Astrocyte of the spinal cord (primary cell): ENCODE data around the gene HPCA.

Source experiments
- DNase-seq: peaks from one replicate; pipeline ENCODE4 v3.0.0; 2011; ENCODE audit warnings: low read depth, low spot score
- H3K4me3 ChIP-seq: 2 replicates; pipeline ENCODE4 v1.5.1; 2011; ENCODE audit warnings: low read depth, mild to moderate bottlenecking, low read length, moderate library complexity
- in situ Hi-C: cut with HindIII; loops from 2 replicates; pipeline ENCODE4 v1.10.0; 2017; ENCODE audit warnings: low sequenced_read_pairs
- TF ChIP-seq, protein P1 (sequence below): IDR thresholded peaks from 2 replicates; pipeline ENCODE4 v1.5.1; 2012; ENCODE audit warnings: low read depth, mild to moderate bottlenecking, low read length, inconsistent platforms

The HPCA gene

DNA sequence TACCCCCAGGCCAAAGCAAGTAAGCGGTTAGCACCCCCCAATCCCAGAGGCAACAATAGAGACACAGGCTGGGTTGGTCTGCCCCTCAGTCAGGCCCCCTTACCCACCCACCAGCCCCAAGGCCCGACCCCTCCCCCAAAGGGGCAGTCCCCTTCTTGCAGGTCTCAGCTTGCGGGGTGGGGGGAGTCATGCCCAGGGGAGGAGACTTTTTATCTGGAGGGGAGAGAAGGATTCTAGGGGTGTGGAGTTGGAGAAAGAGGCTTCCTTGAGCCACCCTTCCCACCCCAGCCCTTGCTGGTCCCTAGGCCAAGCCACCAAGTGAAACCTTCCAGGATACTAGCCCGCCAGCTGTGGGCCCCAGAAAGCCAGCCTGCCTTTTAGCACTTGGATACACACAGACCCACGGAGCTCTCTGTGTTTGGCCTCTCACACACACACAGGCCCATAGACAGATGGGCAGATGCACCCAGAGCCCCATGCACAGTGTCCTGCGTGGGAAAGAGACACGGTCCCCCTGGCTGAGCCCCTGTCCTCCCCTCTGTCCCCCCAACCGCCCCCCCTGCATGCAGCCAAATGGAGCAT is 7.8 kb downstream of the HPCA start:
- no peak overlapping the region for H3K4me3 ChIP-seq
- TF ChIP-seq, protein P1, sequence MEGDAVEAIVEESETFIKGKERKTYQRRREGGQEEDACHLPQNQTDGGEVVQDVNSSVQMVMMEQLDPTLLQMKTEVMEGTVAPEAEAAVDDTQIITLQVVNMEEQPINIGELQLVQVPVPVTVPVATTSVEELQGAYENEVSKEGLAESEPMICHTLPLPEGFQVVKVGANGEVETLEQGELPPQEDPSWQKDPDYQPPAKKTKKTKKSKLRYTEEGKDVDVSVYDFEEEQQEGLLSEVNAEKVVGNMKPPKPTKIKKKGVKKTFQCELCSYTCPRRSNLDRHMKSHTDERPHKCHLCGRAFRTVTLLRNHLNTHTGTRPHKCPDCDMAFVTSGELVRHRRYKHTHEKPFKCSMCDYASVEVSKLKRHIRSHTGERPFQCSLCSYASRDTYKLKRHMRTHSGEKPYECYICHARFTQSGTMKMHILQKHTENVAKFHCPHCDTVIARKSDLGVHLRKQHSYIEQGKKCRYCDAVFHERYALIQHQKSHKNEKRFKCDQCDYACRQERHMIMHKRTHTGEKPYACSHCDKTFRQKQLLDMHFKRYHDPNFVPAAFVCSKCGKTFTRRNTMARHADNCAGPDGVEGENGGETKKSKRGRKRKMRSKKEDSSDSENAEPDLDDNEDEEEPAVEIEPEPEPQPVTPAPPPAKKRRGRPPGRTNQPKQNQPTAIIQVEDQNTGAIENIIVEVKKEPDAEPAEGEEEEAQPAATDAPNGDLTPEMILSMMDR: no peak
- in situ Hi-C loops: no loop called here

DNA sequence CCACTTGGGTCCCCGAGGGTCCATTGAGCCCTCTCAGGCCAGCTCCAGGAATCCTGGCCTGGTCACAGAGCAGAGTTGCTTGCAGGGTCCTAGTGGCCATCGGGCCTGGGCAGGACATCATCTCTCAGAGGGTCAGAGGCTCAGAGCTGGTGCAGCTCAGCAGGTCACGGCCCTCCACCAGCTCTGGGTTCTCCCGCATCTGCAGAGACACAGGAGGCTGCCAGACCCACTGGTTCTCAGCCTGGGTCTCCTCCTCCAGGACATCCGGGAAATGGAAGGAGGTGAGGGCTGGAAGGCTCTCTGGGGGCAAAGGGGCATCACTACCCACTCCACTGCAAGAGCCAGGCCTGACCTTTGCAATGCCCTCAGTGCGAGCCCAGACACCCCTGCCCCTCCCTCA is 8.4 kb downstream of the HPCA start:
- in situ Hi-C loops: no loop called here
- H3K4me3 ChIP-seq: no peak overlapping the region
- TF ChIP-seq, protein P1: no peak
- no peak for DNase-seq

More for the DNA sequence above, 7.8 kb downstream of the HPCA start:
- DNase-seq: no peak

DNA sequence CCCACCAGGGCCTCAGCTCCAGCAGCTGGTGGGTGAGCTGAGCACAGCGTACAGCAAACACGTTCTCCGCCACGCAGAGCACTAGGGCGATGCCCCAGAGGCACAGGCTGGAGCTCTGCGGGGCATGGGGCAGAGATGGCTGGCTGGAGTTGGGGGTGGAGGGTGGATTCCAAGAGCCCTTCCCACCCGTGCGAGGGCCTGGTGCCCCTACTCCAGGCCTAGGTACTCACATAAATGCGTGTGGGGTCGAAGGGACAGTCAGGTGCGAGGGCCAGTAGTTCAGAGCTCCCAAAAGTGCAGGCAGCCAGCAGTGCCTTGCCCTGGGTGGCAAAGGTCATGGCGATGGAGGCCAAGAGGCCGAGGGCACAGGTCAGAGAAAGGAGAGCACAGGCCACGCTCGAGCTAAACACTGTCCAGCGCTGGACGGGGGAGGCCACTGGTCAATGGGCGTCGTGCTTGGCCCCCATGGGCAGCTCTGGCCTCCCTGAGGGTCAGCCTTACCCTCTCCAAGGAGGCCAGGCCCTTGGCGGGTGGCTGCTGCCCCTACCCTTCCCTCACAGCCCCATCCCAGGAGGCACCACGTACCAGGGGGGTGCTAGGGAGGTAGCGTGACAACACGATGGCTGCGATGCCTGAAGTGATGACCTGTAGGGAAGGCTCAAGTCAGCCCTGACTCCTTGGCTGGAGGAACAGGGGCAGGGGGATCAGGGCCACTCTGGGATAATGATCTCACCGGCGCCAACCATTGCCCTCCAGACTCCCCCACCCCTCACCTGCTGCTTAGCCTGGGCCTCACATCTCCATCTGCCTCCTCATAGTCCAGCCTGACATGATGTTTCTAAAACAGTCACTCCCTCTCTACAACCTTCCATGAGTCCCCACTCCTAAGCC is 9.3 kb downstream of the HPCA start:
- H3K4me3 ChIP-seq: no peak overlapping the region
- in situ Hi-C loops: no loop called here
- DNase-seq: no peak
- TF ChIP-seq, protein P1: no peak

DNA sequence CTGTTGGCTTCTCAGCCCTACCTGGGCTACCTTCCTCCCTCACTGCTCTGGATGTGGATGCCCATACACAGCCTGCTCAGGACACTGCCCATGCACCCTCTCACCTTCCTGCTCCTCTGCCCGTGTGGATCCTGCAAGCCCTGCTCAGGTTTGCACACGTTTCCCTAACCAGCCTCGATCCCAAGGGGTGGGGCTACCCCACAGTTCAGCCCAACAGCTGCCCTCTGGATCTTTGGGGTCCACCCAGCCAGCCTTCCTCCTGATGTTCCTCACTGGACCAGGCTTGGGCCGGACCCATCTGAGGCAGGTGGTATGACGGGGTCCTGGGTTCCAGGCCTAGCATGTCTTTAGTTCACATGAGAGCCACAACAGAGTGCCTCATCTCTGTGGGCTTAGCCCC is 10.2 kb downstream of the HPCA start:
- TF ChIP-seq, protein P1: no peak
- no peak for DNase-seq
- in situ Hi-C loops: no loop called here
- no peak overlapping the region for H3K4me3 ChIP-seq

DNA sequence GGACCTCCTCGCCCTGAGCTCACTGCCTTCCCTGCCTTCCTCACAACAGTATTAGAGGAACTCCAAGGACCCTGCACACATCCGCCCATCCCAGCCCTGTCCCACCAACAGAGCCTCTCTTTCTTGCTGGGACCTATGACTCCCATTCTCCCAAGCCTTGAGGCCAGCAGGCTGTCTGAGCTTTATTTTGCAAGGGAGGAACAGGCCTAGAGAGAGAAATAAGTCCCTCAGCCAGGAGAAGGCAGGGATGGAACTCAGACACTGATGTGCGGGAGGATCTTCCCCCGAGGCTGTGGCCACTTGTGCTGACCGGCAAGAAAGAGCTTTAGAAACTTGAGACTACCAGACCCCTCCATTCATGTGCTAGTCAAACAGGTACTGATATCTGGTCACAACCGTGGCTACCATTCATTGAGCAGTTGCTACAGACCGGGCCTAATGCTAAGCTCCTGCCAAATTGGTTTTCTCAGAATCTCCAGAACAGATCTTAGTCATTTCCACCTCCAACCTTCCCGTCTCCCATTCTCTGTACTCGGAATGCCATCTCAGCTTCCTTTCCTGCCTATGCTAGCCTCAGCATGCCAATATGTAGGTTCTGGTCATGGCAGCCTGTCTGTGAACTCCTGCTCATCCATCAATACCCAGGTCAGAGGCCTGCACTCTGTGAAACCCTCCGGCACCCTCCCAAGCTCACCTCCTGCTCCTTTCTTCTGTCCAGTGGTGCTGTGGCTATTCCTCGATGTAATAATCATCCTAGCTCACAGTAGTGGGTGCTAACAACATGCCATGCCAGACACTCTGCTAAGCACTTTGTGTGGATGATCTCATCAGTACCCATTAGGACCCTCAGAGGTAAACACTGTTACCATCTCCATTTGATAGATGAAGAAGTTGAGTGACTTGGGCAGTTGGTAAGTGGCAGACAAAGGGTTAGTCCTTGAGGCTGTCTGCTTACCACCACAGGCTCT is 11.1 kb downstream of the HPCA start:
- no peak for DNase-seq
- TF ChIP-seq, protein P1: no peak
- in situ Hi-C loops: no loop called here
- H3K4me3 ChIP-seq: no peak overlapping the region

DNA sequence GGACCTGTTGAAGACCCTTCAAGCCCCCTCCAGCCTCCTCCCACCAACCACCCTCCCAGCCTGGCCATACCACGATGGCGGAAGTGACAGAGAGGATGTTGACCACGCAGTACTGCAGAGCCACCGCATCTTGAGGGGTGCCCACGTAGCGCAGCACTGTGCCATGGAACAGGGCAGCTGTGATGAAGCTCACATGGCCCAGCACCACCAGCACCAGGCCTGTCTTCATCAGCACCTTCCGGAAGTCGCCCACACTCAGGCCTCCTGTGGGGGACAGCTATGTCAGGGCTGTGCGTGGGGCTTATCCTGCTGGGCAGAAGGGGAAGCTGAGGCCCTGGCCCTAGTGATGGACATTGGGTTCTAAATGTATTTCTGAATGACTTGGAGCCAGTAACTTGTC is 11.8 kb downstream of the HPCA start:
- TF ChIP-seq, protein P1: no peak
- in situ Hi-C loops: no loop called here

More for the DNA sequence above, 11.8 kb downstream of the HPCA start:
- no peak overlapping the region for H3K4me3 ChIP-seq
- no peak for DNase-seq
